Subcutaneous adipose tissue (tissue), 4 donors: ENCODE results near the gene CHI3L2. TPM values are rescaled to one million over a fixed set of nuclear protein-coding genes. Genes with fewer than 3 reads are reported as not detected.

Experiments used
- total RNA-seq, 4 donors: library from RNA; depleted of rRNA; stranded (reverse); fragments of >200 nt; gene quantifications; one replicate each; pipeline ENCODE4 v1.1.0, GENCODE V29; 2016
- TF ChIP-seq, protein P1 (sequence below): fragments of 450-650 bp; IDR thresholded peaks from one replicate; pipeline ENCODE4 v1.5.1; 2016; ENCODE audit warnings: low read depth, mild to moderate bottlenecking, control low read depth, antibody characterized with exemption, moderate library complexity

The CHI3L2 gene
- total RNA-seq, 4 donors from 2014 or later = 10.9 to 173 (median 21.3) TPM

DNA sequence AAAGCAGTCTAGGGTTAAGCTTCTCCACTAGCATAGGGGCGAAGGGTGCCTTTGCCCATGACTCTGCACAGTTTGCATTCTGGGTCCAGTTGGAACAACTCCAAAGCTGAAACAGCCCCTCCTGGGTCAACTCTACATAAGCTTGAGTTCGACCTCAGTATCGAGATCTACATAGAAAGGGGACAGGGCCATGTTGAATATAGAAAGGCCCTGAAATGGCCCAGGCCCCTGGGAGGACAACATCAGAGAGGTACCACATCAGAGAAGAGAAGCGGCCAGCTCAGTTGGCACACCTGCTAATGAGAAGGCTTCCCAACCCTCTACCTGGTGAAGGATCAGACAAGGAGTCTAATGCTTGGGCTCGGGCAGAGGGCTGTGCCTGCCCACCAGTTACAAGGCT is 28.7 kb upstream of the CHI3L2 start:
- TF ChIP-seq, protein P1, sequence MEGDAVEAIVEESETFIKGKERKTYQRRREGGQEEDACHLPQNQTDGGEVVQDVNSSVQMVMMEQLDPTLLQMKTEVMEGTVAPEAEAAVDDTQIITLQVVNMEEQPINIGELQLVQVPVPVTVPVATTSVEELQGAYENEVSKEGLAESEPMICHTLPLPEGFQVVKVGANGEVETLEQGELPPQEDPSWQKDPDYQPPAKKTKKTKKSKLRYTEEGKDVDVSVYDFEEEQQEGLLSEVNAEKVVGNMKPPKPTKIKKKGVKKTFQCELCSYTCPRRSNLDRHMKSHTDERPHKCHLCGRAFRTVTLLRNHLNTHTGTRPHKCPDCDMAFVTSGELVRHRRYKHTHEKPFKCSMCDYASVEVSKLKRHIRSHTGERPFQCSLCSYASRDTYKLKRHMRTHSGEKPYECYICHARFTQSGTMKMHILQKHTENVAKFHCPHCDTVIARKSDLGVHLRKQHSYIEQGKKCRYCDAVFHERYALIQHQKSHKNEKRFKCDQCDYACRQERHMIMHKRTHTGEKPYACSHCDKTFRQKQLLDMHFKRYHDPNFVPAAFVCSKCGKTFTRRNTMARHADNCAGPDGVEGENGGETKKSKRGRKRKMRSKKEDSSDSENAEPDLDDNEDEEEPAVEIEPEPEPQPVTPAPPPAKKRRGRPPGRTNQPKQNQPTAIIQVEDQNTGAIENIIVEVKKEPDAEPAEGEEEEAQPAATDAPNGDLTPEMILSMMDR = no peak

DNA sequence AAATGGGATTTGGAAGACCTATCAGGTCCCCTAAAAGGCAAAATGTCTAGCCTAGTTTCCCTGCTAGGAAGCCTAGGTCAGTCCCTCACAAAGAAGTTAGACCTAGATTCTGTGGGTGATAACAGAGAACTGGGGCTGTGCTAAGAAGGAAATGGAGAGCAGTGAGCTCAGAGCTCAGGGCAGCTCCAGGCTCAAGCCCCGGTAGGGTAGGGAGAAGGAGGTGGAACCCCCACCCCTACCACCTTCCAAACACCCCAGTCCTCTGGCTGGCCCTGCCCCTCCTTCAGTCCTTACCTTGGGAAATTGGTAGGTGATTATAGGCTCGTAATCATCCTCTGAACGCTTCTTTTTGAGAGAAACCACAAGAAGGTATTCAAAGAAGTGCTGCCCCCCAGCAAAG is 28.2 kb upstream of the CHI3L2 start:
- TF ChIP-seq, protein P1 = no peak

DNA sequence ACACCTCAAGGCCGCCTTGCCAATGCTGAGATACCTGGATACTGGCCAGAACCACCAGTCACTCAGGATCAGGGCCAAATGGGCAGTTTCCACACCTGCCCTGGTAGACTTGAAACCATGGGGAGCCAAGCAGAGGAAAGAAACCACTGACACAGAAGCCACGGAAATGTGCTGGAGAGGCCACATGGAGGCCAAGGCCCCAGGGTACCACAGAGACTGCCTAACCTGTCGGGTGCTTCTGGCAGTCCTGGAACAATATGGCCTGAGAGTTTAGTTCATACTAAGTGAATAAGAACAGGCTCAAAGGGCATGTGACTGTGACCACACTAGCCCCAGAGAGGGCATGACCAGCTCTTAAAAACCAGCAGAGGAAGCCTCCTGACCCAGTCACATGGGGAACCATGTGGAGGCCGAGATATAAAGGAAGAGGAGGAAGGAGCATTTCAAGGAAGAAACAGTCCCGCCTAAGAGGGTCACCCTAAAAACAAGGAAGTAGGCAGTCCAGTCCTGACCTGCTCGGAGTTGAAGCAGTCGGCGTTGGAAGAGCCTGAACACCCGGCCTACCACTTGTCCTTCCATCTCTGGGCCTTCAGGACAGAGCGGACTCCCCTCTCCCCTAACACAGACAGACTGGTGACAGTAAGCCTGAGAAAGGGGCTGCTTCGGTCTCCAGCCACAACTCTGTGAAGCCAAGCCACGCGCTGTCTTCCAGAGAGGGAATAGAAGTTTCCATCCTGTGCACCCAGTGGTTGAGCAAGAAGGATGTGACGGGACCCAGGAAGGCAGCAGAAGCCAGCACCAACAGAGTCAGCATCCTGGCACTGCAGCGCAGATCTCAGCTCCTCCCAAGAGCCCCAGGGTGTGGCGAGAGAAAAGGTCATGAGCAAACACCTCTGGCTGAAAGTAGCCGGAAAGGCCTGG is 27.4 kb upstream of the CHI3L2 start, which contains the start of gene DENND2D:
DENND2D (minus strand) TSS at position 766 of the 921 bp plus-strand sequence; CDS start at position 579, 187 bp downstream.
- TF ChIP-seq, protein P1 = no peak

DNA sequence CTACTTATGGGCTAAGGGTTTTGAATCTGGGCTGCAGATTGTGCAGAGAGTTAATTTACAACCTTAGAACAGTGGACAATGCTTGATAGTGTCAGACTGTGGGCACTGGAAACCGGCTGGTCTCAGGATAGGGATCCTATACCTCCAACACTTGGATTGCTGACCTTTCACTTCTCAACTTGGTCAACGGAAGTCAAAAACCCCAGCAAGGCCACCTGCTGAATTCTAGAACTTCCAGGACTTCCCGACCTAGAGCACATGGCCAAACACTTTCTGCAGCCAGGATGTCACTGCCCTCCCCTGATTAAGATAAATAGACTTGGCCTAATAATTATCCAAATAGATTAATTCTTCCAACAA is 26.7 kb upstream of the CHI3L2 start:
- TF ChIP-seq, protein P1 = no peak

DNA sequence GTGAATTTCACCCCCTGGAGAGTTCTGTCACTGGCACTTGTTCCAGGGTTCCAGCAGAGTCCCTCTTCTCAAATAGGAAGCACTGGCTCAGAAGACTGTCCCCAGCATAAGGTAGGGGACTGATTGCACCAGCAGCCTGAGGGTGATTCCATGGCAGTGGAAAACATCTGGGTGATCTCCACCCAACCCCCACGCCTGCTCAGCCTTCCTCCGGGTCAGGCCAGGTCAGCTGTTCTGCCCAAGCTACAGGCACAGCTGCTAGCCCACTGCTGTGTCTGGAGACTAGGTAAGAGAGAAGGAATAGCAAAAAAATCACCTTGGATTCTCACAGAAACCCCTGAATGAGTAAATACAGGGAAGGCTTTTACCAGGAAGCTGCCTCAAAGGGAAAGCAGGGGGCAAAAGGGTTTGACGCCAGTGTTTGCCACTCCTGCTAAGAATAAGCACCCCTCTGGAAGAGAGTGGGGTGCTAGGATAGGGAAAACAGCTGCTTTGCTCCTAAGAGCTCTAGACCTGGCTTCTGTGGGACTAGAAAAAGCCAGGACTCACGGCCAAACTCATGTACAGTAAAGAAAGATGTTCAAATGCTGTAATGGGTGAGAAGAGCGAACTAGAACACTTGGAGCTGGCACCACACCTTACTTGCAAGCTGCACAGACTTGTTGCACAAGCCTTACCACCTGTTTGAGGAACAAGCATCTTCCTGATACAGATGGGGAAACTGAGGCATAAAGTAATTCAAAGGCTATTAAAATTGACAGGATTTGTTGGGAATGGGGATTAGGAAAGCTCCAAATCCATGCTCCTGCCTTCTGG is 26.0 kb upstream of the CHI3L2 start:
- TF ChIP-seq, protein P1 = no peak

DNA sequence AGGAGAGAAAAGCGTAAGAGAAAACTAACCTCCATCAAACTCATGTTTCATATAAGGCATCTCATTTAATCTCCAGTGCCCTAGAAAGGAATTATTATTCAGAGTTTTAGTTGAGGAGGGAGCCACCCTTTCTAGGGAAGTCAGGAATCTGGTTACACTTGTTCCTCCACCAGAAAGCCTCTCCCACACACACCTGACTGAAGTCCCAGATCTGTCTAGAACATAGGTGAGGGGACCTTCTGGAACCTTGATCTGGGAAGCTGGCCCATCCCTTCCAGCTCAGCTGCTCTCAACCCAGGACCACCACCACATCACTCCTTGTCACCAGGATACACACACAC is 25.2 kb upstream of the CHI3L2 start:
- TF ChIP-seq, protein P1 = no peak
